H1 (cell line): Measurements from ENCODE around the gene EDC3. TPM values are rescaled to one million over a fixed set of nuclear protein-coding genes. Genes with fewer than 3 reads are reported as not detected.

ENCODE experiments used
- ATF2 ChIP-seq: IDR thresholded peaks from 2 replicates; pipeline ENCODE4 v1.6.1; 2012; ENCODE audit warnings: low read length, inconsistent platforms
- BACH1 ChIP-seq: IDR thresholded peaks from 2 replicates; pipeline ENCODE4 v1.6.1; 2012; ENCODE audit warnings: low read length, improper control_type of control experiment
- BCL11A ChIP-seq, 2 experiments: IDR thresholded peaks; one replicate each; pipeline ENCODE4 v1.6.1; 2011; ENCODE audit warnings: low read depth in 2 of 2, low read length in 2 of 2, mild to moderate bottlenecking in 2 of 2
- CEBPB ChIP-seq: IDR thresholded peaks from 2 replicates; pipeline ENCODE4 v1.6.1; 2012; ENCODE audit warnings: low read depth, low read length
- MAX ChIP-seq: IDR thresholded peaks from 2 replicates; pipeline ENCODE4 v1.6.1; 2012; ENCODE audit warnings: inconsistent platforms
- NRF1 ChIP-seq: IDR thresholded peaks from 2 replicates; pipeline ENCODE4 v1.6.1; 2011; ENCODE audit warnings: mild to moderate bottlenecking, low read depth, low read length, improper control_type of control experiment
- SIN3A ChIP-seq, 2 experiments: IDR thresholded peaks in 1 of 2; conservative IDR thresholded peaks in 1 of 2; 2 replicates each; pipeline ENCODE4 v1.6.1; 2011 to 2012; ENCODE audit warnings: low read length in 2 of 2, improper control_type of control experiment in 1 of 2, low read depth in 1 of 2, mild to moderate bottlenecking in 1 of 2
- SP1 ChIP-seq: IDR thresholded peaks from 2 replicates; pipeline ENCODE4 v1.6.1; 2011; ENCODE audit warnings: low read depth, low read length
- SUZ12 ChIP-seq: fragments of 200-600 bp; sonication (generic); IDR thresholded peaks from 2 replicates; pipeline ENCODE4 v1.6.1; 2012; ENCODE audit warnings: mild to moderate bottlenecking, inconsistent platforms, low read length, moderate library complexity, mixed read lengths
- ZNF274 ChIP-seq: IDR thresholded peaks from 2 replicates; pipeline ENCODE4 v1.7.0; 2012; ENCODE audit warnings: low read length, borderline replicate concordance; ENCODE audit errors: extremely low read depth
- polyA plus RNA-seq, 7 experiments: library from polyadenylated mRNA; depleted of rRNA in 3 of 7; stranded (reverse) in 5 of 7; unstranded in 2 of 7; fragments of >200 nt in 5 of 7; fragments of 200-250 nt in 2 of 7; gene quantifications; 1 replicate in 5 of 7; 2 replicates in 1 of 7; 4 replicates in 1 of 7; pipeline versions ENCODE4 v1.2.1 to v1.2.3, GENCODE V29; 2011 to 2013; ENCODE audit warnings: missing spikeins in 2 of 7, mixed read lengths in 2 of 7
- total RNA-seq: library from RNA; stranded (reverse); fragmentation: NEBNext Ultra II Directional; extraction: Animal tissue kit (Norgen Biotek cat#: 25700); gene quantifications from 2 replicates; pipeline ENCODE4 v1.2.1, GENCODE V29; 2021

EDC3 gene
- total and polyA plus RNA-seq, 2 of the 8 experiments (the other 6 are each of a cell fraction or from before 2014, with no cell fraction given), result 45.0 to 50.8 TPM

- TF ChIP-seq SIN3A (conservative IDR thresholded peaks at IDR 0.05 in 1 of 2, IDR thresholded peaks at IDR 0.05 in 1 of 2; ENCODE audit: low read depth in 1 of 2, low read length in 2 of 2) (no peak), NRF1 (no peak), CEBPB (no peak), ATF2 (no peak), MAX (no peak), SUZ12 (no peak), SP1 (no peak), BCL11A (IDR thresholded peaks at IDR 0.05; ENCODE audit: low read depth in 2 of 2, low read length in 2 of 2) (no peak), BACH1 (no peak), ZNF274 (no peak)
Measured at GRCh38 chr15:74604983-74605794, 90.6 kb downstream of the EDC3 start (continued).
